Endothelial cell of hepatic sinusoid (primary cell): ENCODE data around the gene NUDT13.

Source experiments
- in situ Hi-C: cut with HindIII; loops from 2 replicates; pipeline ENCODE4 v1.10.0; 2017; ENCODE audit warnings: low sequenced_read_pairs

The NUDT13 gene

GRCh38 chr10:73159038-73159648 lies 48.9 kb downstream of the NUDT13 start:
- in situ Hi-C loops: no loop called here

- in situ Hi-C loops: loop anchor here (5.0 kb wide), 1 partner anchor 54 kb away; no protein-coding TSS in a partner anchor
Observed at GRCh38 chr10:73161079-73161478, 50.8 kb downstream of the NUDT13 start.

- in situ Hi-C loops: loop anchor here (5.0 kb wide), 1 partner anchor 54 kb away; no protein-coding TSS in a partner anchor
Observed at GRCh38 chr10:73161662-73162061, 51.4 kb downstream of the NUDT13 start.

GRCh38 chr10:73163096-73163495 lies 52.8 kb downstream of the NUDT13 start:
- in situ Hi-C loops: loop anchor here (5.0 kb wide), 1 partner anchor 56 kb away; no protein-coding TSS in a partner anchor

- in situ Hi-C loops: no loop called here
Observed at GRCh38 chr10:73166972-73167371, 56.7 kb downstream of the NUDT13 start.

- in situ Hi-C loops: no loop called here
Observed at GRCh38 chr10:73167458-73167782, 57.2 kb downstream of the NUDT13 start.

GRCh38 chr10:73167783-73168464 lies 57.7 kb downstream of the NUDT13 start, which contains the start of the genes ECD and FAM149B1:
Gene ECD (minus strand): TSS chr10:73168008. CDS start chr10:73163937, 4,071 bp downstream.
Gene FAM149B1 (plus strand): TSS chr10:73168119. CDS start chr10:73168340, 221 bp downstream.
- in situ Hi-C loops: no loop called here

GRCh38 chr10:73168465-73168803 lies 58.2 kb downstream of the NUDT13 start:
- in situ Hi-C loops: no loop called here

- in situ Hi-C loops: no loop called here
Observed at GRCh38 chr10:73169320-73169719, 59.1 kb downstream of the NUDT13 start.

GRCh38 chr10:73172867-73173266 lies 62.6 kb downstream of the NUDT13 start:
- in situ Hi-C loops: no loop called here

GRCh38 chr10:73174148-73174925 lies 64.1 kb downstream of the NUDT13 start:
- in situ Hi-C loops: no loop called here
